ENCODE results near the gene HIPK3.

Gene HIPK3

GRCh38 chr11:33394431-33395109 lies 137.4 kb downstream of the HIPK3 start:
- no peak for DNase-seq (ENCODE audit: low spot score)

GRCh38 chr11:33396361-33396760 lies 139.2 kb downstream of the HIPK3 start:
- DNase-seq (ENCODE audit: low spot score): no peak

GRCh38 chr11:33399421-33399820 lies 142.2 kb downstream of the HIPK3 start:
- DNase-seq (ENCODE audit: low spot score): no peak

- DNase-seq (ENCODE audit: low spot score): no peak
Measured at GRCh38 chr11:33402066-33402465, 144.9 kb downstream of the HIPK3 start.

GRCh38 chr11:33403344-33403743 lies 146.2 kb downstream of the HIPK3 start:
- DNase-seq (ENCODE audit: low spot score): no peak

- DNase-seq (ENCODE audit: low spot score): no peak
Measured at GRCh38 chr11:33405834-33406602, 148.8 kb downstream of the HIPK3 start.

Measured in ecto neural progenitor cell (in vitro differentiated cells).